Lower leg skin (tissue), 4 donors: Measurements from ENCODE around the gene EHD4. TPM values are rescaled to one million over a fixed set of nuclear protein-coding genes. Genes with fewer than 3 reads are reported as not detected.

ENCODE experiments used
- DNase-seq, 2 donors: peaks; one replicate each; pipeline ENCODE4 v3.0.0-alpha.2; 2019; ENCODE audit warnings: low spot score in 2 of 2
- H3K4me3 ChIP-seq: fragments of 200-600 bp; sonication (generic); 2 replicates; pipeline ENCODE4 v1.5.1; 2017; ENCODE audit warnings: mild to moderate bottlenecking, low read depth; ENCODE audit not compliant: poor library complexity, severe bottlenecking
- CTCF ChIP-seq, 3 donors: fragments of 450-650 bp; IDR thresholded peaks; one replicate each; pipeline ENCODE4 v1.5.1; 2016; ENCODE audit warnings: antibody characterized with exemption in 3 of 3, mild to moderate bottlenecking in 3 of 3, moderate library complexity in 2 of 3
- POLR2A ChIP-seq, 2 donors: fragments of 450-650 bp; IDR thresholded peaks; one replicate each; pipeline ENCODE4 v1.6.1; 2016 to 2017; ENCODE audit warnings: antibody characterized with exemption in 2 of 2, mild to moderate bottlenecking in 1 of 2, moderate library complexity in 1 of 2
- WGBS, 2 donors: methylation state at CpG; one replicate each; pipeline ENCODE4 v1.1.5; 2018; 5-methylcytosine and 5-hydroxymethylcytosine counted together
- intact Hi-C: fragments of 100-400 bp; cut with DNase I; formaldehyde crosslinking; loops from one replicate; pipeline ENCODE4 v1.15.0; 2023; ENCODE audit warnings: low total_unique reads
- total RNA-seq, 4 donors: library from RNA; depleted of rRNA; stranded (reverse); fragments of >200 nt; gene quantifications; one replicate each; pipeline ENCODE4 v1.1.0, GENCODE V29; 2016

The EHD4 gene
- total RNA-seq, 4 donors from 2014 or later: 19.6 to 27.3 (median 23.3) TPM

GRCh38 chr15:41984622-41985021 is 12.3 kb upstream of the EHD4 start:
- H3K4me3 ChIP-seq: no peak overlapping the region
- WGBS, 2 donors: 91 to 95% methylated on average over 5 of the region's 5 CpGs
- no peak for TF ChIP-seq CTCF (IDR thresholded peaks at IDR 0.05)
- TF ChIP-seq POLR2A (IDR thresholded peaks at IDR 0.05): no peak
- intact Hi-C loops: loop anchor here (5.0 to 10.0 kb wide), 3 partner anchors 73 to 308 kb away; no protein-coding TSS in a partner anchor
- DNase-seq: peak in 1 of 2 donors; percentile 68

GRCh38 chr15:41983621-41984571 is 11.5 kb upstream of the EHD4 start:
- TF ChIP-seq POLR2A (IDR thresholded peaks at IDR 0.05) (no peak), CTCF (IDR thresholded peaks at IDR 0.05) (no peak)
- peak in 1 of 2 donors; percentile 83 for DNase-seq
- no peak overlapping the region for H3K4me3 ChIP-seq
- intact Hi-C loops: loop anchor here (5.0 to 10.0 kb wide), 2 partner anchors 161 to 308 kb away; no protein-coding TSS in a partner anchor
- WGBS, 2 donors: 93% methylated on average over 17 of the region's 17 CpGs

DNA sequence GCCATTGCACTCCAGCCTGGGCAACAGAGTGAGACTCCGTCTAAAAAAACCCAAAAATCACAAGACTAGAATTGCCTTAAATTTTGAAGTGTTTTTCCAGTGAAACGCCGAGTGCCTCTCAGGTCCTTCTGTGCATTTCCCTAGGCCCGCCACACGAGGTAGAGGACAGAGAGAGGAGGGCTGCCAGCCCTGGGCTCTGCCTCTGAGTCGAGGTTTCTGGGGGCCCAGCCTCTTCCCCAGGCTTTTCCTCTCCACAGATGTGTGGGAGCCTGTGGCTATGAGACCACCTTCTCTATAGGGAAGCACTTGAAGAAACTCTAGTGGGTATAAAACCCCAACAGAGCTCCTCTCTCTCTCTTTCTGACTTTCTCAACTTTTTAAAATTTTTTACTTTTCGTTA is 10.9 kb upstream of the EHD4 start:
- peak in 1 of 2 donors; percentile 62 for DNase-seq
- intact Hi-C loops: loop anchor here (5.0 to 10.0 kb wide), 2 partner anchors 162 to 309 kb away; no protein-coding TSS in a partner anchor
- H3K4me3 ChIP-seq: no peak overlapping the region
- TF ChIP-seq CTCF (IDR thresholded peaks at IDR 0.05) (no peak), POLR2A (IDR thresholded peaks at IDR 0.05) (no peak)
- 78 to 80% methylated on average over 7 of the region's 7 CpGs for WGBS, 2 donors

- TF ChIP-seq CTCF (IDR thresholded peaks at IDR 0.05) (no peak), POLR2A (IDR thresholded peaks at IDR 0.05) (no peak)
- 87 to 90% methylated on average over 10 of the region's 10 CpGs for WGBS, 2 donors
- DNase-seq: peak in 1 of 2 donors; percentile 66
- intact Hi-C loops: loop anchor here (5.0 to 10.0 kb wide), 2 partner anchors 162 to 310 kb away; no protein-coding TSS in a partner anchor
- H3K4me3 ChIP-seq: no peak overlapping the region
These were observed 10.0 kb upstream of the EHD4 start for GRCh38 chr15:41982133-41982930.

DNA sequence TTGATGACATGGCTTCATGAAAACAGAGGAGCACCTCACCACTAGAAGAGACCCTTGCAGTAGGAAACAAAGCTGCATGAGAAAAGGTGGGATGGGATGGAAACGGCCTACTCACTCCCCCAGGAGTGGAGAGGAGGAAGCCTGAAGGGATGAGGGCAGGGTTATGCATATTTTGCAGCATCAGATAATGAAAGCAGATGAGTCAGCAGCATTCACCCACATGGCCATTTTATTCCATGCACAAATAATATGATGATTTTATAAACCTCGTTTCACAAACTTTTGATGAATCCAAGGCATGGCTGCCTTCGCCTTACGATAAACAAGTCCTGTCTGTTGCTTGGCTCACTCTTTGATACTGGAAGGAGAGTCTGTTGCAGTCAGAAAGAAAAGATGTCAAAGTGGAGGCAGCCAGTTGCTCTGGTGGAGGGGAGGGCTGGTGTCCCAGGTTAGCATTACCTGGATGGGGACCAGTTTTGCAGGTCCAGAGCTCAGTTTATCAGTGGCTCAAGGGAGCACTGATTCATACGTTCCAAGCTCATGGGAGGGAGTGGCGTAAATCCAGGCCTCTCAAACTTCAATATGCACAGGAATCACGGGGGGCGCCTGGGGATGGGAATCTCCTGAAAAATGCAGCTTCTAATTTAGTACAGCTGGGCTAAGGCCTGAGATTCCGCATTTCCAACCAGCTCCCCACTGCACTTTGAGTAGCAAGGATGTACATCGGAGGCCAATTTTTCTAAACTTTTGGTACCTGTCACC is 9.2 kb upstream of the EHD4 start:
- TF ChIP-seq POLR2A (IDR thresholded peaks at IDR 0.05) (no peak), CTCF (IDR thresholded peaks at IDR 0.05) (no peak)
- 77 to 82% methylated on average over 10 of the region's 10 CpGs for WGBS, 2 donors
- peak in 1 of 2 donors; percentile 72 for DNase-seq
- no peak overlapping the region for H3K4me3 ChIP-seq
- intact Hi-C loops: loop anchor here (5.0 to 10.0 kb wide), 2 partner anchors 163 to 311 kb away; no protein-coding TSS in a partner anchor
